GM18517 (cell line): ENCODE results near the gene OPCML.

ENCODE experiments used
- ATAC-seq: cut with Tn5 transposase; IDR thresholded peaks from one replicate; pipeline ENCODE4 v1.9.1; 2021; ENCODE audit warnings: mild to moderate bottlenecking, moderate library complexity; ENCODE audit not compliant: unreplicated experiment

The OPCML gene

GRCh38 chr11:133049244-133050019 lies 482.9 kb downstream of the OPCML start:
- ATAC-seq, result no peak

- ATAC-seq, result no peak
Observed at GRCh38 chr11:133048270-133048669, 484.0 kb downstream of the OPCML start.

DNA sequence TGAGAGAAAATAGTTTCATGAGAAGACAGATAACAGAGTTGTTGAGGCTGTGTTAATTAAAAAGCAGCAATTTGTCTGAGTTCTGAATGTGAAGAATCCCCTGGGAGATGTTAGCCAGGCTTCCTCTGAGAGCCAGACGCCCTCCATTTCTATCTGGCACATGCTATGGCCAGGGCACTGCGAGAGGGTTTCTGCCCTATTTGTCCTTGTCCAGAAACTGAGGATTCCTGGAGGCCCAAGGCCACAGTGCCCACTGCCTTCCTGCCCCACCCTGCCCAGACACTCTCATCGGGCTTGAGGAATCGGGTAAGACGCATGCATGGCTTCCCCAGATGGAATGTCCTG lies 484.6 kb downstream of the OPCML start:
- ATAC-seq, result no peak

DNA sequence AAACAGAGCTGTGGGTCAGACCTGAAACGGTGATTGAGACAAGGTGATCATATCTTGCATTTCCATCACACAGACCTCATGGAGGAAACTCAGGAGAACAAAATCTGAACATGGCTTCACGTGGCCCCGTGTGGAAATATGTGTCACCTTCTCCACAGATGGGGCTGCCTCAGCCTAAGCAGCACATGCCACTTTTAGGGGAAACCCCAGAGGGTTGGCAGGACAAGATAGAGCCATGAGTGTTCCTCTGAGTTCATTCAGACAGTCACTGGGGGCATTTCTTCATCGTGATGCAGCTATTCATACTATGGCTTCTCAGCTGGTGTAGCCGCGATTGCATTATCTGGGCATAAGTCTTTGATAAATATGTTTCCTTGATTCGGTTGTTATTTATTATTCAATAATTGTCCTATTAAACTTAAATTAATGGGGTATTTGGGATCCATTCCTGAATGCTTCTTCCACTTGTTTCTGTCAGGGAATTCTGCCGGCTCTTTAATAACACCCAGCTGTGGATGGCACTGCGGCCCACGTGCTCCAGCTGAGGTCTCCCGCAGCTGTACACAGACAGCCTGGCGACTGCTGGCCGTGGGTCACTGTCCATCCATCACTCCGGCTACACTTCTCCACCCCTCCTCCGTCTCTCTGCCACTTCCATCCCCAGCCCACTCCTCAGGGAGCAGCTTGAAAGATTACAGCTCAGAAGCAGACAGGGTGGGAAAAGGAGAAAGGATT lies 485.1 kb downstream of the OPCML start:
- ATAC-seq, result no peak

- no peak for ATAC-seq
Observed at GRCh38 chr11:133046252-133046651, 486.0 kb downstream of the OPCML start.

GRCh38 chr11:133041928-133042882 lies 490.1 kb downstream of the OPCML start:
- ATAC-seq, result no peak

GRCh38 chr11:133041181-133041580 lies 491.1 kb downstream of the OPCML start:
- no peak for ATAC-seq

DNA sequence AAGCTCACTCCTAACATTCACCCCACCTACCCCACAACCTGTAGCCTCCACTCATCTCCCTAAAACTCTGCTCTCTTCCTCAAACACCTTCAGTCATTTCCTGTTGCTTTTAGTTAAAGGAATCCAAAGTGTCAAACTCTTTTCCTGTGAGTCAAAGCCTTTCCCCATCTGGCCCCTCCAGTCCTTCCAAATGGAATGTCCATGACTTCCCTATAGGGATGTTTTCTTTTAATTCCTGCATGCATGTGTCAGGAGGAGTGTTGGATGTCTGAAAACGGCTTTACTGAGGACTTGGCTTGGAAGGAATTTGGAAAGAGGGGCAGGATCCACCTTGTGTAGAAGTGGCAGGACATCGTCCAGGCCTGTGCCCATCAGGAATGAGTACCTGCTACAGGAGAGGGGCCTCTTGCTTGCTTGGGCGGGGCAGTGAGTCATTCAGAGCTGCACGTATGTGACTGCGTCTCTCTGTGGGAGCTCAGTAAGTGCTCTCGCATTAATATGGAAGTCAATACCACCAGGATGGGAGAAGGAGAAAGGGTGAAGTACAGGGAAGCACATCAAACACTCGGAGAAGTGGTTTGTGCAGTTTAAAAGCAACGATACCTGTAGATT lies 491.9 kb downstream of the OPCML start:
- ATAC-seq, result no peak

GRCh38 chr11:133038850-133039249 lies 493.5 kb downstream of the OPCML start:
- ATAC-seq, result no peak

DNA sequence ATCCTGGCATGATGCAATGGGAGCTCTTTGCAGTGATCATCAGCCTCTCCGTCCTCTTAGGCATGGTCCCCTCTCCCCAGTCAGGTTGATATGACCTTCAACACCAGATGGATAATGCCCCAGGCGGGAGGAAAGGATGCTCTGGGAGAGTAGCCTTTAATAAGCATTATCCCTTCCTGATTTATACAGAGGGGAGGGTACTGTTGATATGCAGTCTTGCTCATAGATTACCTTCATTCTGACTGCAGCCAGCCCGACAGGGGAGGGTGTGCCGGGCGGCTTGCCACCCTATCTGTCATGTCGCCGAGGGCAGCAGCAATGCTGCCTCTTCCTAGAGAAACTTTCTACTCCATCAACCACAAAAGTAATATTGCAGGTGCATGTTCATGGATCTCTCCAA lies 497.4 kb downstream of the OPCML start:
- ATAC-seq, result no peak

GRCh38 chr11:133029107-133029506 lies 503.2 kb downstream of the OPCML start:
- ATAC-seq, result no peak

DNA sequence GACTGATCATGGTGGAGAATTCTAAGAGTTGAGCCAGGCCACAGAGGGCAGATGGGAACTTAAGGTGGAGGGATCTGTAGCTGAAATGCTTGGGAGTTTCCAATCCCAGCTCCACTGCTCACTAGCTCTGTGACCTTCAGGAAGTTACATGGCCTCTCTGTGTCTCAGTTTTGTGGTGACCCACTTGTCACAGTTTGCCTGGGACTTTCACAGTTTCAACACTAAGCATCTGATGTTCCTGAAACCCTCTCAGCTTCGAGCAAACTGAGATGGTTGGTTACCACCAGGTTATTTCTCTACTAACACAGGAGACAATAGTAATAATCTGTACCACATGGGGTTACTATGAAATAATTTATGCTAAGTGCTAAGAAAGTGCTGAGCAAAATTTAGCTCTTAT lies 505.3 kb downstream of the OPCML start:
- no peak for ATAC-seq

- ATAC-seq, result no peak
Observed at GRCh38 chr11:133024301-133024700, 508.0 kb downstream of the OPCML start.

DNA sequence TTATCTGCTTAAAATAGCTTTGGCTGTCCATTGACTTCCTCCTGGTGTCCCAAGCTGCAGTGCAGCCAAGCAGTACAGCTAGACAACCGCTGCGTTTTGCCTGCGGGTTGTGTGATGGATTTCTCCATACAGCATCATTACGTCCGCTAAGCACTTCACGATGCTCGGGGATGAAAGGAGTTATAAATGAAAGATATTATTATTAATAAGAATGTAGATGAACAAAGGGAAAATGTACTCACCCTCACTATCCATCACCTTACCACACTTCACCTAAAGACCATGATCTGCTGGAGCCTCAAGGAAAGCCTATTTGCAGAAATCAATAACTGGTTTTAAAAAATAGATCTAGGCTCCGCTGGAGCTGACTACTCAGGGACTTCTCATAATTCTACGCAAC lies 509.1 kb downstream of the OPCML start:
- no peak for ATAC-seq

GRCh38 chr11:133021553-133021952 lies 510.7 kb downstream of the OPCML start:
- ATAC-seq, result no peak

GRCh38 chr11:133020372-133020714 lies 512.0 kb downstream of the OPCML start:
- no peak for ATAC-seq

DNA sequence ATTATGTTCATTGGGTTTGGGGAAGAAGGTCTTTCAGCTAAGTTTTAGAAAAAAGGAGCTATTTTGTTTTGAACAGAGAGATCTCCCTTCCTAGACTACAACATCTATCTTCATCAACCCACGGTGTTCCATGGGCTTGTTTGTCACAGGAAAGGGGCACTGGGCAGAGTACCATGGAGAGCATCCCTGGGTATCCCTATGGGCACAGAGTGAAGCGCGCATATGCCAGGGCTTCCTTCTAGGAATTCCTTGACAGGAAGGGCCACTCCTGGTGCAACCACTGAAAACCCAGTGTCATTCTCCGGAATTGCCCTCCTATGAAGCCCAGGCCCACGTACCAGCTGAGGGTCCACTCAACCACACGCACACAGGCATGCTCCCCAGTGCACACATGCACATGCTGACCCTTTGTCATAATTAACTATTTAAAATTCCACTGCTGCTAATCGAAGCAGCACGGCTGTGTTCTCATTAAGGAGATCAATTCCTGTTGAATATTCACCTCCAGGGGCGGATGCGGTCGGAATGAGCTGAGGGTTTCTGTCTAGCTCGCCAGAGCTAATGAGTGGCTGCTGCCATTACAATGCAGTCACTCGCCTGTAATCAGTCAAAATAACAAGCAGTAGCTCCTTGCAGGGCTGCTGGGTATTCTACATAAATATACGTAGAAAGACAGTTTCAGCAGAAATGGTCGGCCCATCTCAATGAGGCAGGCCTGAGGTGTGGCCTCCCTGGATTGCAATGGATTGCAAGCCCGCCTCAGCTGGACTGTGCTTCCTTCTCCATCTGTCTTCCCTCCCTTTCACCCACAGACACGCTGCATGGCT lies 512.5 kb downstream of the OPCML start:
- no peak for ATAC-seq

DNA sequence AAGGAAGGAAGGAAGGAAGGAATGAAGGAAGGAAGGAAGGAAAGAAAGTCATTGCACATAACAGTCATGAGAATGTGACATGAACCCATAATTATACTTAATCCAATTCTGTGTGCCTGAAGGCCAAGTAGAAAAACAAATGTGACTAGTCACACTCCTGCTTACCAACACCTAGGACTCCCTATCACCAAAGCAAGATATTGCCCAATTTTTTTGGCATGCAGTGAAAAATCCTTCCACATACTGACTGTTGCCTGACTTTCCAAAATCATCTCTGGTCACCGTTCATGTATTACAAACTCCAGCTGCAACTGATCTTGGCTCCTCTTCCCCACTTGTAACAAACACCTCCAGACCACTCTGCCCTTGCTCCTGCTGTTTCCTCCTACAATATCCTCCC lies 516.8 kb downstream of the OPCML start:
- no peak for ATAC-seq

GRCh38 chr11:133014337-133014736 lies 518.0 kb downstream of the OPCML start:
- no peak for ATAC-seq

GRCh38 chr11:133012803-133013202 lies 519.5 kb downstream of the OPCML start:
- no peak for ATAC-seq
